GM18520 (cell line): Measurements from ENCODE around the gene LAMP5.

ENCODE experiments used
- ATAC-seq: cut with Tn5 transposase; IDR thresholded peaks from one replicate; pipeline ENCODE4 v1.9.1; 2021; ENCODE audit not compliant: unreplicated experiment

LAMP5 gene

GRCh38 chr20:9531581-9531980 lies 17.2 kb downstream of the LAMP5 start:
- ATAC-seq, result no peak

DNA sequence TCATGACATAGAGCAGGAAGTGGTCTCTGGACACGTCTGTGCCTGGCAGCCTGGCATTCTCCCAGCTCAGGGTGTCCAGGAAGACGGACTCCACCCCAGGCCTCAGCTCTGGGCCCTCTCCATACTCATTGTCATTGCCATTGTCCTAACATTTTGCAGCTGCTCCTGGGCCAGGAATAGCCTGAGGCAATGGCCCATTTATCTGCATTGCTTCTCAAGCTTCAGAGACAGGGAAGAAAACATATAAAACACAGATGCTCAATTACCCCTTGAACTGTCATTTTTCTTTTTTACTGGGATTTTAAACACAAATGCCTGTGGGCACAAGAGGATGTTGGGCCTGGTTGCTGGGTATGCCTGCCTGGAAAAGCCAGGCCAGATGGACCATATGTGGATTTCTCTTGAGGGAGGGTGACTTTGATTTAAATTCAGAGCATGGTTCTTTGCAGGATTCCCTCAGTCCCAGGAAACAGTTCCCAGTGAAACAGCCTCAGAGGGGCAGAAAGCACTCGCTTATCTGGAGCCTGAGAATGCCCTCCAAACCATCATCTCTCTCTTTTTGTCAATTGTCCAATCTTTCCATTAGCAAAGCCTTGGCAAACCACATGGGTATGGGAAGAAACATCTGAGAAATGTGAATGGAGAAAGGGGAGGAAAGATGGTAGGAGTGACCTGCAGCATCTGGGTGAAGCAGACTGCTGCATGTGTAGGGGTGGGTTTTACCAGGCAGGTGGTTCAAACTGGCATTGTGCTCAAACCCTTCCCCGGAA lies 17.9 kb downstream of the LAMP5 start:
- ATAC-seq, result no peak

- no peak for ATAC-seq
Observed at GRCh38 chr20:9534025-9534424, 19.6 kb downstream of the LAMP5 start.

- ATAC-seq, result no peak
Observed at GRCh38 chr20:9535449-9535848, 21.1 kb downstream of the LAMP5 start.

- ATAC-seq, result no peak
Observed at GRCh38 chr20:9543214-9543613, 28.8 kb downstream of the LAMP5 start.

DNA sequence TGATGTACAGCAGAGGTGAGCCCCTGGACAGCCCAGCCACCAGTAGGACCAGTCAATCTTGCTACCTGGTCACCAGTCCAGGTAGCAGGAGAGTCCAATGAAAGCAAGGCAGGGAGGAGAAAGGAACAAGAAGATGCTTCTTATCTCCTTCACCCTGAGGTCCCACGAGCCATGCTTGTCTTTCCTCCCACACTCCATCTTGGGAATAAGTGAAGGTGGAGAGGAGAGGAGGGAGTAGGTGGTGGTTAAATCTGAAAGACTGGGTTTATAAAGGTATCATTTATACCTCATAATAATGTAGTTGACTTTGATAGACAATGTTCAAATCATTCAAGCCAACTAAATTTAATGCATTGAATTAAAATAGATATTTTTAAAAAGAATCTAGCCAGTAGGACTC lies 35.9 kb downstream of the LAMP5 start:
- ATAC-seq, result no peak

GRCh38 chr20:9550871-9551270 lies 36.5 kb downstream of the LAMP5 start:
- no peak for ATAC-seq

- ATAC-seq, result no peak
Observed at GRCh38 chr20:9551808-9552550, 37.6 kb downstream of the LAMP5 start.

- no peak for ATAC-seq
Observed at GRCh38 chr20:9555781-9556180, 41.4 kb downstream of the LAMP5 start.

DNA sequence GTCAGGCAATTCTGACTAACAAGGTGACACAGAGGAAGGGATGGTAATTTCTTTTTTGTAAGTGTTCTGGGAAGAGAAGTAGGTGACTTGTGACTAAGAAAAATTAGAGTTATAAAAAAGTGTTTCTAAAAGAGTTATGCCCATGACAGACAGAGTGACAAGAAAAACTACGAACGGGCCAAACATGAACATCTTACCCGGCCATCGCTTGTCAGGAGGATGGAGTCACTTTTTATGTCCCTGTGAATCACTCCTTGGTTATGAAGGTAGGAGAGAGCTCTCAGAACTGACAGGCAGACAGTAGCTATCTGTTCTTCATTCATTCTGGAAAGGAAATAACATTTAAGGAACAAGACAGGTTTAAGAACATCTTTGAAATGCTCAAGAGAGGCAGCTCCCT lies 43.0 kb downstream of the LAMP5 start:
- no peak for ATAC-seq

GRCh38 chr20:9565910-9566550 lies 51.6 kb downstream of the LAMP5 start:
- no peak for ATAC-seq

DNA sequence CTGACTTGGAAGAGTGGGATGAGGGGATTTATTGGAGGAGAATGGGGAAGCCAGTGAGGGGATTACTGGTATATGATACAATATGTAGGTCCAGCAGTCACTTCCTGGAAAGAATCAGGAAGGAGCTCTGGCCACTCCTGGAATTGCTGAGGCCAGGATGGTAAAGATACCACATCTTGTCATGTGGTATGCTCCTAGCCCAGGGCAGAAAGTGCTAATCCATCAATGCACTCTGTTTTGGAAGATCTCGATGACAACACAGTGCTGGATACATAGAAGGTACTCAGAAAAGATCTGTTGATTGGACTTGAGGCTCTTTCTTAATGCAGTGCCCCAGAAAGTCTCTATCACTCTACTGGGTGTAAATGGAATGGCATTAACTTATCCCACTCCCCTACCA lies 52.6 kb downstream of the LAMP5 start:
- ATAC-seq, result no peak

DNA sequence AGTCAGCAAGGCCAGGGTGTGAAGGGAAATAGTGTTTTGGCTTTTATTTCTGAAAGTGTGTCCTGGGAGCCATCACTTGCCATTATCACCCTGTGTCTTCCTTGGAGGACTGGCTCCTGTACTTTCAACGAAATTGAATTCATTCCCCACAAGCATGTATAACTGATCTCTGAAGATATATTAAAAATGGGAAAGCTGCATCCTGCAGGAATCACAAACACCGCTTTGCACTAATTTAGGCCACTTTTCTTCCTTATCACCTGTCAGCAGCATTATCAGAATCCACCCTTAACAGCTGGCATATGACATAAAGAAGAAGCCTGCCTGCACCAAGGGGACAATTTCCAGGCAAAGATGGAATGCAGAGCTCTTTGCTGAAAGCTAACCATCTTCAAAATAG lies 56.2 kb downstream of the LAMP5 start:
- no peak for ATAC-seq

DNA sequence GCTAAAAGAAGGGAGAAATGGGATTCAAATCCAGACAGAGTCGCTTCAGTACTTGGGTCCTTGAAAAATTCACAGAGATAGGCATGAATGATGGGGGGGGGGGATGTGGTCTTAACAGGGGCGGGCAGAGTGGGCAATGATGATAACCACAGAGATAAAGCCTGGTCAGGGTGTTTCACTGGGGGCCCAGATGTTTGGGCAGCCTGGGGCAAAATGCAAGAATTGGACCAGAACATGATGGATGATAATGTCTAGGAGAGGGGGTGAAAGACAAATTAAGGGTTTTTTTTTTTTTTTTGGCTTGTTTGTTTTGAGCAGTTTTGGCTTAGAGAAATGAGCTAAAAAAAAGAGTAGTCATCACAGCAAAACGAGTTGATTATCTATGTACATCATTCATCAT lies 57.4 kb downstream of the LAMP5 start:
- ATAC-seq, result no peak

- ATAC-seq, result no peak
Observed at GRCh38 chr20:9572670-9573069, 58.3 kb downstream of the LAMP5 start.

GRCh38 chr20:9573335-9574151 lies 59.2 kb downstream of the LAMP5 start:
- ATAC-seq, result no peak

DNA sequence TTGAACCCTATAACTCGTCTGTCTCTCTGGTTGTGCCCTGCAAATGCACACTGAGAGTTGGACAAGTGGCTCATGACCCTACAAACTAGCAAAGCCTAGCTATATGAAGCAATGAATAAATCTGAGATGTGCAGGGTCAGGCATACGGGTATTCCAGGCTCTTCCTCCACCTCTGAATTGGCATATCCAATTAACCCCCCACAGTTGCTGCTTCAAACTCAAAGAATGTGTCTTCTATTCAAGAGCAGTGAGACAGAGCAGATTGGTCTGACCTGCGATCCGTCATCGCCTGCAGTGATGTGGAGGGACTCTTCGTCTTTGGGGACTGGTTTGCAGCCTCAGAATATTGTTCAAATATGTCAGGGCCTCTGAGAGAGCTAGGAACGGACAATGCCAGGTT lies 59.8 kb downstream of the LAMP5 start:
- no peak for ATAC-seq

DNA sequence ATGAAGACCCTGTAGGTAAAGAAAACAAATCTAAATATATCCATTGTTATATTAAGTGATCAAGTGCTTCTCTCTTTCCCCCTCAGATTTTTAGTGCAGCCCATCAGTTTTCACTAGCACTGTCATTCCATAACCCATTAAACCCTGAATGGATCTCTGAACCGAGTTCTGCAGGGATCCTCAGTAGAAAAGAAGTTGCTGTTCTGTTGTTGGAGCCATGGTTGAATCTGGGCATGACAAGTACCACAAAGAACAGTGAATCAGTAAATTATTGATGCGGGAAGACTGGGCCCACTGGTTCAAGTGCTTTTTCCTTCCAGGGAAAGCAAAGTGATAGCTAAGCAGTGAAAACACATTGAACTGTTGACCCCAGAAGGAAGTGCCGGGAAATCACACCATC lies 60.4 kb downstream of the LAMP5 start:
- no peak for ATAC-seq

DNA sequence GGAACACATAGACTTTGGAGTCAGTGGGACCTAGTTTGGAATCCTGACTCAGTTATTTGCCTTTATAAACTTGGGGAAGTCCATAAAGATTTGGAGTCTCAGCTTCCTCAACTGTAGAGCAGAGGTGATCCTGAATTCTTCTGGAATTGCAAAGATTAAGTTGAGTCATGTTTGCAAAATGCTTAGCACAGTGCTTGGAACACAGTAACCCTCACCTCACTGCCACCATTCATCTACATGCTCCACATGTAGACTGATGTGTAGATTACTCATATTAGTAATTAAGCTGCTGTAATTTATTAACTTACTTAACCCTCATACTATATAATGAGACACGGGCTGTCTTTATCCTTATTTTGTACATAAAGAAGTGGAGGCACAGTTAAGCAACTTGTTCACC lies 61.4 kb downstream of the LAMP5 start:
- no peak for ATAC-seq

GRCh38 chr20:9576695-9577094 lies 62.3 kb downstream of the LAMP5 start:
- ATAC-seq, result no peak

DNA sequence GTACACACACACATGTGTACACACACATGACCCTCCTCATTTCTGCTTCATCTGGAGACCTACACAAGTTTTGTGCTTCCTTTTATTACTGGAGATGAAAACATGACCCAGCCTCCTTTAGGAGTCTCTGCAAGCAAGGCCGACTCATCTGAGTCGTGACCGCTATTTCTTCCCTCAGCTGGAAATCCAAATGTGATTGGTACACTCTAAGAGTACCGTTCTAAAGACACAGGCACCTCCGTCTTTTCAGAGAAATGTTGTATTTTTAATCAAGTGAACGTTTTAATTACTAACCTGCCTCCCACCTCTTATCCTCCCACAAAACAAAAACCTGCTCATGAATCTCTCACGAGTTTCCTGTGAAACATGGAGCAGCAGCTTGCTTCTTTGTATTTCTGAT lies 63.0 kb downstream of the LAMP5 start:
- no peak for ATAC-seq
